ENCODE measurements around the gene CFAP299. TPM values are rescaled to one million over a fixed set of nuclear protein-coding genes. Genes with fewer than 3 reads are reported as not detected.

The CFAP299 gene
- total and polyA plus RNA-seq, 4 donors = 3.0 to 9.0 (median 4.6) TPM

DNA sequence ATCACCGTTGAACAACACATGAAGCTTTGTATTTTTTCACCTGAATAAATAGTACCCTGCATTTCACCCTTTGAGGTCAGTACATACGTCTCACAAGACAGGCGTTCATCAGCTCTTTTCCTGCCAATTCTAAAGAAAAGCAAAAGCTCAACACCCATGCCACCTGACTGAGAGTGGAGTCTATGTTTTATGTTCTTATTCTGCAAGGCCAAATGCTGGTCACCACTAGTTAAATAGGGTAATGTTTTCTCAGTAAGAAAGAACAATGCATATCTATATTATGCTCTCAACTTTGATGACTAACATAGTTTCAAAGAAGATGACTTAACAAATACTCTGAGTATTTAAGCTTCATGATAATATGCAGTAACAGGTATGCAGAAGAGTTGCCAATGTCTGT lies 358.6 kb downstream of the CFAP299 start:
- 67% methylated on average over 1 of the region's 3 CpGs for WGBS (ENCODE audit: insufficient coverage)
- Histone ChIP-seq H3K36me3 (ENCODE audit: control insufficient read depth, insufficient read depth, low read length) (no peaks in the 10 kb centered on the region), H3K27ac (ENCODE audit: low read depth, low read length) (no peak overlapping the region), H3K27me3 (ENCODE audit: control insufficient read depth, insufficient read depth, low read length) (no peaks in the 10 kb centered on the region), H3K9me3 (ENCODE audit: control insufficient read depth, insufficient read depth, low read length) (no peaks in the 10 kb centered on the region), H3K4me3 (ENCODE audit: low read depth, low read length) (no peak overlapping the region), H3K4me1 (ENCODE audit: control insufficient read depth, insufficient read depth, low read length) (no peaks in the 10 kb centered on the region)
- peak in 1 of 6 donors; percentile 40 for DNase-seq (ENCODE audit: low read depth in 4 of 6, low spot score in 6 of 6)

DNA sequence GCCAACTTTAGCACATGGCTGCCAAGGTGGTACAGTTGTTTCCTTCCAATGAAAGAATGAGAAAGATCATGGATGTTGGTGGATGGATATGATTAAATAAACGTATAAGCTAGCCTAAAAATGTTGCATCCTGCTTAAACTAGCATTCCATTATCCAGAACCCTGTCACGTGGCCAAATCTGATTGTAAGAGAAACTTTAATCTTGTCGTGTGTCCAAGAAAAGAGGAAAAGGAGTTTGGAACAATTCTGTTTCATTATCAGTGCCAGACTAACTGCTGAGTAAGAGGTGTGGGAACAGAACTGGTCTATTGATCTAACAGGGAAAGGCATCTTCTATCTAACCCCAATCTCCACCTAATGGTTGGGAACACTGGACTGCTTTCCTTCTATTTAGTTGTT lies 369.8 kb downstream of the CFAP299 start:
- H3K4me3 ChIP-seq (ENCODE audit: low read depth, low read length) = no peak overlapping the region
- H3K9me3 ChIP-seq (ENCODE audit: control insufficient read depth, insufficient read depth, low read length) = no peaks in the 10 kb centered on the region
- WGBS (ENCODE audit: insufficient coverage) = no CpG with 5 or more reads among the region's 3 CpGs
- no peaks in the 10 kb centered on the region for H3K27me3 ChIP-seq (ENCODE audit: control insufficient read depth, insufficient read depth, low read length)
- H3K27ac ChIP-seq (ENCODE audit: low read depth, low read length) = no peak overlapping the region
- H3K4me1 ChIP-seq (ENCODE audit: control insufficient read depth, insufficient read depth, low read length) = no peaks in the 10 kb centered on the region
- no peaks in the 10 kb centered on the region for H3K36me3 ChIP-seq (ENCODE audit: control insufficient read depth, insufficient read depth, low read length)
- DNase-seq (ENCODE audit: low read depth in 4 of 6, low spot score in 6 of 6) = no peak

DNA sequence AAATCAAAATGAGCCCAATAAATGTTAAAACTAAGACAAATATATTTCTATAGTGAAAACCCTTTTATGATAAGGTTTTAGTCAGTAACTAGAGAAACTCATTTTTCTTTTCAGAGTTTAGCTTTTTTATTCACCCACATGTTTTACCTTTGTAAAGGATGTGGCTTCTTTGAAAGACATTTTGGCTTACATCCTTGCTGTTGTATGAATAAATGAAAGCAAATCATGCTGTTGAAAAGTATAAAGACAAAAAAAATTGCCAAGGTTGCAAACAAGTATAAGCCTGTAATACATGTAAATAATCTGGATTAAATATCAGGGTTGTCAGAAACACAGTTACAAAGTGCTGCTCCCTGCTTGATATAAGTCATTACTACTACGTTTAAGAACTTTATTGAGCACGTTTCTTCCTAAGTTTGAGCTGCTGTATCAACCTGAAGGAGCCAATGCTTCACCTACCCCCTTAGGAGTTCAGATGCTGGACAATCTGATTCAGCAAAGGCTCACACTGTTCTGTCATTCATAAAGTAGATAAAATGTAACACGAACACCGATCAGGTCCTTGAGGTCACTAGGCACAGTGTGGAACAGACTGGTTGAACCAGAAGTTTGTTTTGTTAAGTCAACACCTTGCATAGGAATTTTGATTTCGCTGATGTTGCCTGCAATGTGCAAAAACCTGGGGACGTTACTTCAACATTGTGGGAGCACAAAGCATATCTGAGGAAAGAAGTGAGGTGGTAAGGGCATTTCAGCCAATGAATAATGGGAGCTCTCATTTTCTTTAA lies 373.7 kb downstream of the CFAP299 start:
- 71% methylated on average over 5 of the region's 6 CpGs for WGBS (ENCODE audit: insufficient coverage)
- Histone ChIP-seq H3K9me3 (ENCODE audit: control insufficient read depth, insufficient read depth, low read length) (no peaks in the 10 kb centered on the region), H3K27me3 (ENCODE audit: control insufficient read depth, insufficient read depth, low read length) (no peaks in the 10 kb centered on the region), H3K36me3 (ENCODE audit: control insufficient read depth, insufficient read depth, low read length) (no peaks in the 10 kb centered on the region), H3K4me1 (ENCODE audit: control insufficient read depth, insufficient read depth, low read length) (no peaks in the 10 kb centered on the region), H3K4me3 (ENCODE audit: low read depth, low read length) (no peak overlapping the region), H3K27ac (ENCODE audit: low read depth, low read length) (no peak overlapping the region)
- DNase-seq (ENCODE audit: low read depth in 4 of 6, low spot score in 6 of 6) = no peak

DNA sequence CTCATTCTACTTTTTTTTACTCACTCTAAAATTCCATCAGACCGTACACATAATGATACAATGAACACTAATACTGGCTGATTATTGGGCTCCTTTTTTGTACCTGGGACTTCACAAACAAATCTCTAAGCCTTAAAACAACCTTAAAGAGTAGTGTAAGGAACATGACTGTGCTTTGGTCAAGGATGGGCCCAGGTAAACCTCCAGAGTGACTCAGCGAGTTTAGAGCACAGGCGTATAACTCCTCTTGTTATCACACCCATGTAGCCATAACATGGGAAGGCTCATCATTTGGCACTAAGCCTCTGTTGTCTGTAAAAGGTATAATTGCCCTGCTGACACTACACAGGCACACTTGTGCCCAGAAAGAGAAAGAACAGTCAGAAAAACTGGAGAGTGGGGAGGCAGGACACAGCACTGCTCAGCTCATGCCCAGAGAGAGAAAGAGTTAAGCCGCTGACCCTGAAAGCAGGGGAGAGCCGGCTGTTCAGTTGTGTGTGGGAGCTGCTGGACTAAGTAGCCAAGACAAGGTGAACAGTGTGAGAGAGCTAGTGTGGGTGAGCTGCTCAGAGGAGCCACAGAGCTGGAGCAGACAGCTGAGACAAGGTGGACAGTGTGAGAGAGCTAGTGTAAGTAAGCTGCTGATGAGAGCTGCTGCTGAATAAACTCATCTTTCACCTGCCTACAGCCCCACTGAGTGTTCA lies 375.4 kb downstream of the CFAP299 start:
- Histone ChIP-seq H3K4me1 (ENCODE audit: control insufficient read depth, insufficient read depth, low read length) (no peaks in the 10 kb centered on the region), H3K27me3 (ENCODE audit: control insufficient read depth, insufficient read depth, low read length) (no peaks in the 10 kb centered on the region), H3K4me3 (ENCODE audit: low read depth, low read length) (no peak overlapping the region), H3K9me3 (ENCODE audit: control insufficient read depth, insufficient read depth, low read length) (no peaks in the 10 kb centered on the region), H3K27ac (ENCODE audit: low read depth, low read length) (no peak overlapping the region), H3K36me3 (ENCODE audit: control insufficient read depth, insufficient read depth, low read length) (no peaks in the 10 kb centered on the region)
- no peak for DNase-seq (ENCODE audit: low read depth in 4 of 6, low spot score in 6 of 6)
- WGBS (ENCODE audit: insufficient coverage) = 26% methylated on average over 2 of the region's 5 CpGs

DNA sequence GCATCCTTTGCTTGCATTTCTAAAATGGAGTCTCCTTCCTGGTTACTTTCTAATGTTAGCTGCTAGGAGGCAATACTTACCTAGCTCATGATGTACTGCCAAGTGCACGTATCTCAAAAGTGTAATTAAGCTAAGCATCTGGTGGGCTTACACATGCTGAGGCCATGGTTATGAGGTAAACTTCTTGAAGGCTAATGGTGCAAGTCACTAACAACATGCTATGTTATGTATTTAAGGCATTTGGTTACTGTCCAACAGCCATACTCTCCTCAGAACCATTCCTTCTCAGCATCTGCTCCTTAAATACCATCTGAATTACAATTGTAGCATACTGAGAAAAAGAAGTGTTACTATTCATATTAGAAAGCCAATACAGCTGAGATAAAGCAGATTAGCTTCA lies 376.4 kb downstream of the CFAP299 start:
- no CpG with 5 or more reads among the region's 1 CpG for WGBS (ENCODE audit: insufficient coverage)
- Histone ChIP-seq H3K9me3 (ENCODE audit: control insufficient read depth, insufficient read depth, low read length) (no peaks in the 10 kb centered on the region), H3K36me3 (ENCODE audit: control insufficient read depth, insufficient read depth, low read length) (no peaks in the 10 kb centered on the region), H3K4me3 (ENCODE audit: low read depth, low read length) (no peak overlapping the region), H3K27me3 (ENCODE audit: control insufficient read depth, insufficient read depth, low read length) (no peaks in the 10 kb centered on the region), H3K4me1 (ENCODE audit: control insufficient read depth, insufficient read depth, low read length) (no peaks in the 10 kb centered on the region), H3K27ac (ENCODE audit: low read depth, low read length) (no peak overlapping the region)
- peak in 1 of 6 donors; percentile 38 for DNase-seq (ENCODE audit: low read depth in 4 of 6, low spot score in 6 of 6)

DNA sequence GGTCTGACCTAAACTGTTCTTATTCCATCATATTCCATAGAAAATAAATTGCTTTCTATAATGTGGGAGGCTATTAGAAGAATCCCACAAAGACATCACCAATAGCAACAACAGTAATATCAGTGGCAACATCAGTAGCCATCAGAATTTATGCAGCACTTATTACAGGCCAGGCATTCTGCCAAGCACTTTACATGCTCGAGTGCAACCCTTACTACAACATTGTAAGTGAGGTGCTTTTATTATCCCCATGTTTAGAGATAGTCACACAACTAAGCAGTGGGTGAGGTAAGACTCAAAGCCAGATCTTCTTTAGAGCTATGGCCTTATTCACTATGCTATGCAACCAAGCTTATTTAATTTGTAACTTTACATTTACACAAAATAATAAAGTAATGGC lies 377.9 kb downstream of the CFAP299 start:
- Histone ChIP-seq H3K36me3 (ENCODE audit: control insufficient read depth, insufficient read depth, low read length) (no peaks in the 10 kb centered on the region), H3K9me3 (ENCODE audit: control insufficient read depth, insufficient read depth, low read length) (no peaks in the 10 kb centered on the region), H3K27me3 (ENCODE audit: control insufficient read depth, insufficient read depth, low read length) (no peaks in the 10 kb centered on the region), H3K27ac (ENCODE audit: low read depth, low read length) (no peak overlapping the region), H3K4me3 (ENCODE audit: low read depth, low read length) (no peak overlapping the region), H3K4me1 (ENCODE audit: control insufficient read depth, insufficient read depth, low read length) (no peaks in the 10 kb centered on the region)
- no CpG with 5 or more reads among the region's 1 CpG for WGBS (ENCODE audit: insufficient coverage)
- DNase-seq (ENCODE audit: low read depth in 4 of 6, low spot score in 6 of 6) = peak in 1 of 6 donors; percentile 42

DNA sequence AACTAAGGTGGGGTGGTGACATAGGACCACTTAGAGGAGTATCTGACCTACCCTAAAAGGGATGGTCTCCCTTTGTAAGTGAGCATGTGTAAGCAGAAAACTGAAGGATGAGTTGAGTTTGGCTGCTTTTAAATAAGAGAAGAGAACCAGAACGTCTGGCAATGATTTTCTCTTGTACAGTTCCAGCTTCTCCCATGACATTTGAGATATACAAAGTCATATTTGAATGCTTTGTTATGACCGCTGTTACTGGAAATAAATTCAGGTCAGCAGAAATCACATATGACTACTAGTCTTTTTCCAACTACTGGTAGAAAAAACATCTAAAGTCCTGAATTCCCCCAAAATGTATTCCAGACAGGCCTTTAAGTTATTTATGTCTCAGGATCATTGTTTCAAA lies 381.7 kb downstream of the CFAP299 start:
- Histone ChIP-seq H3K27ac (ENCODE audit: low read depth, low read length) (no peak overlapping the region), H3K9me3 (ENCODE audit: control insufficient read depth, insufficient read depth, low read length) (no peaks in the 10 kb centered on the region), H3K27me3 (ENCODE audit: control insufficient read depth, insufficient read depth, low read length) (no peaks in the 10 kb centered on the region), H3K4me1 (ENCODE audit: control insufficient read depth, insufficient read depth, low read length) (no peaks in the 10 kb centered on the region), H3K36me3 (ENCODE audit: control insufficient read depth, insufficient read depth, low read length) (no peaks in the 10 kb centered on the region), H3K4me3 (ENCODE audit: low read depth, low read length) (no peak overlapping the region)
- 50% methylated on average over 1 of the region's 2 CpGs for WGBS (ENCODE audit: insufficient coverage)
- DNase-seq (ENCODE audit: low read depth in 4 of 6, low spot score in 6 of 6) = no peak

DNA sequence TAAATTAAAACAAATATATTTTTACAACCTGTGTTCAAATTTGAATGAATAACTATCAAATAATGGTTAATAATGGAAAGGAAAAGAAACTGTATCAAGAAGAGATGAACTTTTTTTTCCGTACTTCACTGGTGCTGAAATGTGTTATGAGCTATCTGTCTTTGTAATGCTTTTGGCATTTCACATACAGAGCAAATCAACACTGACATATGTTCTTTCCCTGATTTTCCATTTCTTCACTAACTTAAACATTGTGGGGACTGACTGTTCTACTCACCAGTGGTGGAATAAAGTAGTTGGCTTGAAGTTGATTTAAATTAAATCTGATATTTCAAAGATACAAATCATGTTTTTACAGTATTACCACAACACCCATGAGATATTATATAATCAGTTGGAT lies 390.9 kb downstream of the CFAP299 start:
- H3K4me1 ChIP-seq (ENCODE audit: control insufficient read depth, insufficient read depth, low read length) = no peaks in the 10 kb centered on the region
- no peak overlapping the region for H3K27ac ChIP-seq (ENCODE audit: low read depth, low read length)
- no peak overlapping the region for H3K4me3 ChIP-seq (ENCODE audit: low read depth, low read length)
- no peaks in the 10 kb centered on the region for H3K27me3 ChIP-seq (ENCODE audit: control insufficient read depth, insufficient read depth, low read length)
- DNase-seq (ENCODE audit: low read depth in 4 of 6, low spot score in 6 of 6) = no peak
- no peaks in the 10 kb centered on the region for H3K36me3 ChIP-seq (ENCODE audit: control insufficient read depth, insufficient read depth, low read length)
- no CpG with 5 or more reads among the region's 1 CpG for WGBS (ENCODE audit: insufficient coverage)
- H3K9me3 ChIP-seq (ENCODE audit: control insufficient read depth, insufficient read depth, low read length) = no peaks in the 10 kb centered on the region

DNA sequence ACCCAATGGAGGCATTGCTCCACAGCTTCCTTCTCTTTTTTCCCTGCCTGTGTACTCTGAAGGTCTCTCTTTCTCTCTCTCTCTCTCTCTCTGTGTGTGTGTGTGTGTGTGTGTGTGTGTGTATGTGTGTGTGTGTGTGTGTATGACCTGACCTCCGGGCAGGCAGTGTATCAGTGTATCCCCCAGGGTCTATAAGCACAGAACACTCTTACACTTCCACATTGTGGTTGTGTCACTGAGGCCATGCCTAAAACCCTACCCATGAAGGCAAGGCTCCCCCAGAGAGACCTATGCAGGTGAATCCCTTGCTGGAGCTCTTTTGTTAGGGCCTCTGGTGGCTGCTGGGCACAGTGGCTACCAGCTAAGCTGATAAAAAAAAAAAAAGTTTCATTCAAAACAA lies 394.6 kb downstream of the CFAP299 start:
- Histone ChIP-seq H3K4me3 (ENCODE audit: low read depth, low read length) (no peak overlapping the region), H3K27me3 (ENCODE audit: control insufficient read depth, insufficient read depth, low read length) (no peaks in the 10 kb centered on the region), H3K27ac (ENCODE audit: low read depth, low read length) (no peak overlapping the region), H3K4me1 (ENCODE audit: control insufficient read depth, insufficient read depth, low read length) (no peaks in the 10 kb centered on the region), H3K36me3 (ENCODE audit: control insufficient read depth, insufficient read depth, low read length) (no peaks in the 10 kb centered on the region), H3K9me3 (ENCODE audit: control insufficient read depth, insufficient read depth, low read length) (peaks cover 2% of the 10 kb centered on the region)
- DNase-seq (ENCODE audit: low read depth in 4 of 6, low spot score in 6 of 6) = no peak
- WGBS (ENCODE audit: insufficient coverage) = no CpG with 5 or more reads among the region's 1 CpG

DNA sequence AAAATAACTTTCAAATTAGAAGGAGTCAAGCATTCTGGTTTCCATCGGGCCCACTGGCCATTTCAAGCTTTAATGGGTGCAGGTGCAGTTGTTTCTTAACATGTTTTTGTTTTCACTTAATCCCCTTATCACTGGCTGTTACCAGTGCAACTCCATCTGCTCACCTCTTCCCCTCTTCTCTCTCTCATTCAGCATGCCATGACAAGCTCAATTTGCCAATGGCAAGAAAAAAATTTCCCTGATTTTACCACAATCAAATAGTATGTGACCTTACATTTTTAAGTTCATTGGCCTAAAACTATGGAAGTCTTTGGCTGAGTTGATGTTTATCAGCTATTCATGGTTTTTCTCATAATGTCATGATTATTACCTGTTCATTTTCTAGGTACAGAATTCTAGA lies 395.9 kb downstream of the CFAP299 start:
- WGBS (ENCODE audit: insufficient coverage) = 43% methylated on average over 1 of the region's 1 CpG
- H3K36me3 ChIP-seq (ENCODE audit: control insufficient read depth, insufficient read depth, low read length) = no peaks in the 10 kb centered on the region
- H3K4me3 ChIP-seq (ENCODE audit: low read depth, low read length) = no peak overlapping the region
- no peaks in the 10 kb centered on the region for H3K4me1 ChIP-seq (ENCODE audit: control insufficient read depth, insufficient read depth, low read length)
- H3K27ac ChIP-seq (ENCODE audit: low read depth, low read length) = no peak overlapping the region
- DNase-seq (ENCODE audit: low read depth in 4 of 6, low spot score in 6 of 6) = no peak
- H3K27me3 ChIP-seq (ENCODE audit: control insufficient read depth, insufficient read depth, low read length) = no peaks in the 10 kb centered on the region
- H3K9me3 ChIP-seq (ENCODE audit: control insufficient read depth, insufficient read depth, low read length) = peaks cover 2% of the 10 kb centered on the region
